Body of pancreas (tissue), 4 donors: ENCODE measurements around the gene ATOSA.

ENCODE experiments used
- CTCF ChIP-seq, 7 experiments: fragments of 450-650 bp in 4 of 7; fragments of 200-600 bp in 3 of 7; sonication (generic) in 3 of 7; IDR thresholded peaks; one replicate each; pipeline ENCODE4 v1.5.1; 2016 to 2019; ENCODE audit warnings: antibody characterized with exemption in 7 of 7
- POLR2A ChIP-seq, 3 donors: fragments of 450-650 bp; IDR thresholded peaks; one replicate each; pipeline ENCODE4 v1.6.1; 2016; ENCODE audit warnings: antibody characterized with exemption in 3 of 3, mild to moderate bottlenecking in 2 of 3

DNA sequence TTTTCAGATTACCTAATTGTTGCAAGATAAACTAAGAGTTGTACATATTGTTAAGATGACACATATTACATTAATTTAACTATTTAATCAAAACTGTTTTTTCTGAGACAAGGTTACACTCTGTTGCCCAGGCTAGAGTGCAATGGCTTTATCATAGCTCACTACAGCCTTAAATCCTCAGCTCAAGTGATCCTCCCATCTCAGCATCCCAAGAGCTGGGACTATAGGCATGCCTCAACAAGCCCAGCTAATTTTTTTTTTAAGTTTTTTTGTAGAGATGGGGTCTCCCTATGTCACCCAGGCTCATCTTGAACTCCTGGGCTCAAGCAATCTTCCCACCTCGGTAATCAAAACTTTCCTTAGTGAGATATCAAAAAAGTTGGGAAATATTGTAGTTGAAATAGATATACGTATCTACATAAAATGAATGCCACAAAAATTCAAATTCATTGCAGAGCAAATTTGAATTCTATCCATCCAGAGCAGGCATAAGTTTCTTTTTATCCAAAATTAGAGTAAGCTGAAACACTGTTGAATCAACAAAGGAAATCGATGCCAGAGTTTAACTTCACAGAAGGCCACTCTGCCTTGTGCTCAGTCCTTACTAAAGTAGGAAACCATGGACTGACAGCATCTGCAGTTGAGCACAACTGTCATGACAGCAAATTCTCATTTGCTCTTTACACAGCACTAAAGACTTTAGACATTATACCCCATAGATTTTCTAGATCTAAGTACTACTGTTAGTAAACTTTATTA is 15.5 kb downstream of the ATOSA start:
- TF ChIP-seq POLR2A (IDR thresholded peaks at IDR 0.05), result no peak
- TF ChIP-seq CTCF (IDR thresholded peaks at IDR 0.05), result no peak
